Stimulated activated naive CD4-positive, alpha-beta T cell (primary cell): Measurements from ENCODE around the gene TMEM52.

ENCODE experiments used
- DNase-seq, 6 experiments: peaks; one replicate each; lab custom pipeline; 2025; lab: John Stamatoyannopoulos, UW

TMEM52 gene

GRCh38 chr1:1873186-1873585 is 45.9 kb downstream of the TMEM52 start:
- no peak for DNase-seq

- no peak for DNase-seq
These were observed 46.6 kb downstream of the TMEM52 start for GRCh38 chr1:1872329-1872994.

- DNase-seq, result no peak
These were observed 49.6 kb downstream of the TMEM52 start for GRCh38 chr1:1869469-1869868.
